Measurements from ENCODE around the gene PACC1.

PACC1 gene

DNA sequence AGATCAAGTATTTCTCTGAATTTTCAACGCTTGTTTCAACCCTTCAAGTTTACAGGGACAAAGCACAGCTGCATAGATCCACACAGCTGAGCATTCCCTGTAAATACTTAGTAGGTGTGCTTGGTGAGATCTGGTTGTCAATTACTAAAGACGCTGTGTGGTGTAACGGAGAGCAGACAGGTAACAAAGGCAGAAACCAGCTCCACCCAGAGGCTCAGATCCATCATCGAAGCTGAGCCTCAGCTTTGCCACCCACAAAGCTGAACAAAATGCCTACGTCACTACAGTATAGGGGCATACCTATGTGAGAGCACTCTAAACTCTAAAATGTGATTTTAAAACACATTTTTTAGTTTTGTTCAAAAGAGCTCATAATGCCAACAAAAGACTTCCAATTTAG is 38.7 kb downstream of the PACC1 start:
- FAIRE-seq (peak; percentile 38), DNase-seq (ENCODE audit: insufficient read length, low spot score) (no peak)
- TF ChIP-seq CTCF (IDR thresholded peaks at IDR 0.05; ENCODE audit: insufficient read depth, missing control alignments) = no peak

- TF ChIP-seq CTCF (IDR thresholded peaks at IDR 0.05; ENCODE audit: insufficient read depth, missing control alignments) = peak; percentile 91
- DNase-seq (ENCODE audit: insufficient read length, low spot score) = peak; percentile 39
- FAIRE-seq = peak; percentile 92
These were observed 46.6 kb downstream of the PACC1 start for GRCh38 chr1:212368073-212368484.

- FAIRE-seq = no peak
- TF ChIP-seq CTCF (IDR thresholded peaks at IDR 0.05; ENCODE audit: insufficient read depth, missing control alignments) = no peak
- no peak for DNase-seq (ENCODE audit: insufficient read length, low spot score)
These were observed 47.1 kb downstream of the PACC1 start for GRCh38 chr1:212367474-212368072.

- FAIRE-seq (no peak), DNase-seq (ENCODE audit: insufficient read length, low spot score) (no peak)
- no peak for TF ChIP-seq CTCF (IDR thresholded peaks at IDR 0.05; ENCODE audit: insufficient read depth, missing control alignments)
These were observed 47.8 kb downstream of the PACC1 start for GRCh38 chr1:212366901-212367300.

GRCh38 chr1:212364985-212365384 is 49.7 kb downstream of the PACC1 start:
- DNase-seq (ENCODE audit: insufficient read length, low spot score) (no peak), FAIRE-seq (no peak)
- TF ChIP-seq CTCF (IDR thresholded peaks at IDR 0.05; ENCODE audit: insufficient read depth, missing control alignments) = no peak

DNA sequence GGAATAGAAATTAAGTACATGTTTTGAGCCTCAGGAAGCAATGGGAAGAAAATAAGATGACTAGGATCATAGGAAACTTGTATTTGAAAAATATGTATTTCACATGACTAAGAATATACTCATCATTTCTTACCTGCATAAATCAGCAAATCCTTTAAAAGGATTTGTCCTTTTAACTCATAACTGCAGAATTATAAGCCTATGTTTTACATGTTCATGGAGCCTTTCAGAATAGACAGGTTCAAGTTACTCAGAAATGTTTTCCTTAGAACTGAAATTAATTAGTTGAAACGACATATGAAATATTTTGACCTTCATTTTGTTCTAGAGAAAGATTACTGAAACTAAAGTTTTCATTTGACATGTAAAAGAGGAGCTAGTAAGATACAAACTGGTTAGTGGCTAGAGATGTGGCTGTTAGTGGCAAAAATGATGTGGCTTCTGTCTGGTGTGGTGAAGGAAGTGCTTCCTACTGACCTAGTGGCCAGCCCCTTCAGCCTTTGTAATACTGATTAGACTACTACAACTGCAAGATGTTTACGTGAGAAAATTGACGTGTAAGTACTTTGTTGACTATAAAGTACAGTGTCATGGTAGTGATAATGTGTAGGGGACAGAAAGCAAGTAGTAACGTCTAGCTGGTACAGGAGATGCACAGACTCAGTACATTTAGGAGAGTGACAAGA is 54.7 kb downstream of the PACC1 start:
- FAIRE-seq (peak; percentile 73), DNase-seq (ENCODE audit: insufficient read length, low spot score) (no peak)
- no peak for TF ChIP-seq CTCF (IDR thresholded peaks at IDR 0.05; ENCODE audit: insufficient read depth, missing control alignments)

Measured in D721Med (cell line).